ENCODE measurements around the gene PRR22.

The PRR22 gene

DNA sequence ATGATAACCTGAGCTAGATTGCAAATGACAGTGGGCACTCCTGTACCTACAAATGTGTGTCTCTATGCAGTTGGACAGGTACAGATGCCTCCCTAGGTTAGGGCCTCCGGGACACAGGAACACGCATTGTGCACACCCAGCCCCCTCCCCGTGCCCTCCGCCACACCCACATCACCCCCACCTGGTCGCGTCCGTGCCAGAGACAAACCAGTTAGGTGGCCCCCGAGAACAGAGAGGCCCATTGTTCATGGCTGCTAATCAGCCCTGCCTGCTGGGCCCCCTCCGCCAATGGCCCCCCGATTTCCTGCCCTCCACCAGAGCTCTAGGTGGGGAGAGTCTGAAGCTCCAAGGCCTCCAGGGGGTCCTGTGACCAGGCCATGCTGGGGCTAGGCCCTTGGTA, 34.0 kb upstream of the PRR22 start:
- H3K27ac ChIP-seq = no peak overlapping the region
- H3K9me3 ChIP-seq = no peaks in the 10 kb centered on the region
- no peaks in the 10 kb centered on the region for H3K4me1 ChIP-seq (ENCODE audit: control insufficient read depth in 1 of 2, insufficient read depth in 1 of 2, low read depth in 1 of 2, low read length in 1 of 2)
- peaks cover 10% of the 10 kb centered on the region for H3K27me3 ChIP-seq
- no peak overlapping the region for H3K4me3 ChIP-seq (ENCODE audit: low read depth in 1 of 2, low read length in 1 of 2)
- H3K36me3 ChIP-seq = no peaks in the 10 kb centered on the region
- TF ChIP-seq, protein P1, sequence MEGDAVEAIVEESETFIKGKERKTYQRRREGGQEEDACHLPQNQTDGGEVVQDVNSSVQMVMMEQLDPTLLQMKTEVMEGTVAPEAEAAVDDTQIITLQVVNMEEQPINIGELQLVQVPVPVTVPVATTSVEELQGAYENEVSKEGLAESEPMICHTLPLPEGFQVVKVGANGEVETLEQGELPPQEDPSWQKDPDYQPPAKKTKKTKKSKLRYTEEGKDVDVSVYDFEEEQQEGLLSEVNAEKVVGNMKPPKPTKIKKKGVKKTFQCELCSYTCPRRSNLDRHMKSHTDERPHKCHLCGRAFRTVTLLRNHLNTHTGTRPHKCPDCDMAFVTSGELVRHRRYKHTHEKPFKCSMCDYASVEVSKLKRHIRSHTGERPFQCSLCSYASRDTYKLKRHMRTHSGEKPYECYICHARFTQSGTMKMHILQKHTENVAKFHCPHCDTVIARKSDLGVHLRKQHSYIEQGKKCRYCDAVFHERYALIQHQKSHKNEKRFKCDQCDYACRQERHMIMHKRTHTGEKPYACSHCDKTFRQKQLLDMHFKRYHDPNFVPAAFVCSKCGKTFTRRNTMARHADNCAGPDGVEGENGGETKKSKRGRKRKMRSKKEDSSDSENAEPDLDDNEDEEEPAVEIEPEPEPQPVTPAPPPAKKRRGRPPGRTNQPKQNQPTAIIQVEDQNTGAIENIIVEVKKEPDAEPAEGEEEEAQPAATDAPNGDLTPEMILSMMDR (IDR thresholded peaks at IDR 0.05) = no peak

DNA sequence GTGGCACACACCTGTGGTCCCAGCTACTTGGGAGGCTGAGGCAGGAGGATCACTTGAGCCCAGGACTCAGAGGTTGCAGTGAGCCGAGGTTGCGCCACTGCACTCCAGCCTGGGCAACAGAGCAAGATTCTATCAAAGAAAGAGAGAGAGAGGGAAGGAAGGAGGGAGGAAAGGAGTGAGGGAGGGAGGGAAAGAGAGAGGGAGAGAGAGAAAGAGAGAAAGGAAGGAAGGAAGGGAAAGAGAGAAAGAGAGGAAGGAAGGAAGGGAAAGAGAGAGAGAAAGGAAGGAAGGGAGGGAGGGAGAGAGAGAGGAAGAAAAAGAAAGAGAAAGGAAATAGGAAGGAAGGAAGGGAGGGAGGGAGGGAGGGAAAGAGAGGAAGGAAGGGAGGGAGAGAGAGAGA, 32.7 kb upstream of the PRR22 start:
- TF ChIP-seq, protein P1 (IDR thresholded peaks at IDR 0.05) = no peak
- no peaks in the 10 kb centered on the region for H3K36me3 ChIP-seq
- peaks cover 6% of the 10 kb centered on the region for H3K27me3 ChIP-seq
- no peak overlapping the region for H3K4me3 ChIP-seq (ENCODE audit: low read depth in 1 of 2, low read length in 1 of 2)
- no peak overlapping the region for H3K27ac ChIP-seq
- H3K9me3 ChIP-seq = no peaks in the 10 kb centered on the region
- H3K4me1 ChIP-seq (ENCODE audit: control insufficient read depth in 1 of 2, insufficient read depth in 1 of 2, low read depth in 1 of 2, low read length in 1 of 2) = no peaks in the 10 kb centered on the region

DNA sequence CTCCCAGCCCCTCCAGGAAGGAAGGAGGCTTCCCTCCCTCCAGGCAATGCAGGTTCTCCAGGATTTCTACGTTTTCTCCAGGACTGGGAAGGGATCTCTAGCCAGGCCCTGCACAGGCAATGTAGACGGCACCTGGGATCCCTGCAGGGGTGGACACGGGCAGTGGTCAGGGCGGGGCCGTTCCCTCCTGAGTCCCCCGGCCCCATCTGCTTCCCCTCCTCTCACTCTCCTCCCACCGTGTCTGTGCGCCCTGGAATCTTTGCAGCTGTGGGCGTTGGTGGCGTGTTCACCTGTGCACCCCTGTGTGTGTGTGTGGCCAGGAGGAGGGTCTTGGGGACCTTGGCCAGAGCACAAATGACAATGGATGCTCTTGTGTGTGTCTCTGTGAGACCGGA, 30.3 kb upstream of the PRR22 start:
- H3K36me3 ChIP-seq = no peaks in the 10 kb centered on the region
- no peak overlapping the region for H3K4me3 ChIP-seq (ENCODE audit: low read depth in 1 of 2, low read length in 1 of 2)
- H3K27ac ChIP-seq = no peak overlapping the region
- TF ChIP-seq, protein P1 (IDR thresholded peaks at IDR 0.05) = no peak
- no peaks in the 10 kb centered on the region for H3K4me1 ChIP-seq (ENCODE audit: control insufficient read depth in 1 of 2, insufficient read depth in 1 of 2, low read depth in 1 of 2, low read length in 1 of 2)
- H3K27me3 ChIP-seq = peaks cover 6% of the 10 kb centered on the region
- H3K9me3 ChIP-seq = no peaks in the 10 kb centered on the region

DNA sequence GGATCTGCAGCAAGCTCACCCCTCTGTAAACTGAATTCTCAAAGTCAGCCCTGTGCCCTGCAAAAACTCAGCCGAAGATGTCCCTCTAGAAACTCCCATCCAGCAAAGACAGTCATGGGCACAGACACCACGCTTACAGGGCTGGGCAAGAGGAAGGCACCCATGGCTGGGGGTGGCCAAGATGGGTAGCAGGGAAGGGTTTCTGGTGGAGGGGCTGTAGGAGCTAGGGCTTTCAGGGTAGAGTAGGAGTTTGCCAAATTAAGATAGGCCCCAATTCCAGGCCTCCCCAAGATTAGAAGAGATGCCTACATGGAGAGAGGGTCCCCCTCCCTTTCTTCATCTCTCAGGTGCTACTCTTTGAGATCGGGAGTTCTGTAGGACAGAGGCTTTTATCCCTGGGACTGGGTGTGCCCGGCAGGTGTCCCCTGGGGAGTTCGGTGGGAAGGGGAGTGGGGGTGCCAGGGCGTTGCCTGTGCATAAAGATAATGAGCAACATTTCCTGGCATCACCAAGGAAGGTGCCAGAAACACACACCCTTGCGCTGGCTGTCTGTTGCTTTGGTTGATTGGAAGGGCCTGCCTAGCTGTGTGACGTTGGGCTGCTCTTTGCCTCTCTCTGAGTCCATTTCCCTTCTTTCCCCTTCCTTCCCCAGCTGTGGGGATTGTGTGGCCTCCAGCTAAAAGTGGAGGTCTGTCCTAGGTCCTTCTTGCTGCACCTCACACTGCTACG, 29.7 kb upstream of the PRR22 start:
- peaks cover 6% of the 10 kb centered on the region for H3K27me3 ChIP-seq
- H3K27ac ChIP-seq = no peak overlapping the region
- no peaks in the 10 kb centered on the region for H3K36me3 ChIP-seq
- H3K4me3 ChIP-seq (ENCODE audit: low read depth in 1 of 2, low read length in 1 of 2) = no peak overlapping the region
- peaks cover 3 to 5% of the 10 kb centered on the region in 2 experiments for H3K4me1 ChIP-seq (ENCODE audit: control insufficient read depth in 1 of 2, insufficient read depth in 1 of 2, low read depth in 1 of 2, low read length in 1 of 2)
- H3K9me3 ChIP-seq = no peaks in the 10 kb centered on the region
- TF ChIP-seq, protein P1 (IDR thresholded peaks at IDR 0.05) = no peak

DNA sequence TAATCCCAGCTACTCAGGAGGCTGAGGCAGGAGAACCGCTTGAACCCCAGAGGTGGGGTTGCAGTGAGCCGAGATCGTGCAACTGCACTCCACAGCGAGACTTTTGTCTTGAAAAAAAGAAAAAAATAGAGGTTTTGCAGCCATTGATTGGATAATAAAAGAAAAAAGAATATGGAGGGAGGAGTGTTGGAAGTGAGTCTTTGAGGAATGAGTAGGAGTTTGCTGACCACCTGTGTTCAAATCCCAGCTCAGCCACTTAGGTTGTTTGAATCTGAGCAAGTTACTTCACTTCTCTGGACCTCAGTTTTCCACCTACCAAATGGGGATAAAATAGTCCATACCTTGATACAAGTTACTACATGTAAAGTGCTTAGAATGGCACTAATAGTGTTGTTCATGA, 26.6 kb upstream of the PRR22 start:
- no peak overlapping the region for H3K4me3 ChIP-seq (ENCODE audit: low read depth in 1 of 2, low read length in 1 of 2)
- no peak overlapping the region for H3K27ac ChIP-seq
- no peaks in the 10 kb centered on the region for H3K36me3 ChIP-seq
- H3K27me3 ChIP-seq = peaks cover 21% of the 10 kb centered on the region
- TF ChIP-seq, protein P1 (IDR thresholded peaks at IDR 0.05) = no peak
- H3K4me1 ChIP-seq (ENCODE audit: control insufficient read depth in 1 of 2, insufficient read depth in 1 of 2, low read depth in 1 of 2, low read length in 1 of 2) = peaks cover 5 to 17% of the 10 kb centered on the region in 2 experiments
- H3K9me3 ChIP-seq = no peaks in the 10 kb centered on the region
